Stimulated activated CD4-positive, alpha-beta T cell treated with anti-CD3 and anti-CD28 coated beads, TNF-alpha, amount 100 ng/mL, for 48 hours (primary cell): Measurements from ENCODE around the gene RELN.
"Not testable (repeated sequence)": the region's sequence is repeated elsewhere in the genome, so short reads cannot be mapped to it uniquely, and the experiment has no call there.

Experiments used
- DNase-seq, 3 donors: peaks; one replicate each; pipeline ENCODE4 v3.0.0-alpha.2; 2020; ENCODE audit warnings: low read depth in 3 of 3

RELN gene

GRCh38 chr7:103791894-103792293 lies 197.6 kb downstream of the RELN start:
- no peak for DNase-seq

DNA sequence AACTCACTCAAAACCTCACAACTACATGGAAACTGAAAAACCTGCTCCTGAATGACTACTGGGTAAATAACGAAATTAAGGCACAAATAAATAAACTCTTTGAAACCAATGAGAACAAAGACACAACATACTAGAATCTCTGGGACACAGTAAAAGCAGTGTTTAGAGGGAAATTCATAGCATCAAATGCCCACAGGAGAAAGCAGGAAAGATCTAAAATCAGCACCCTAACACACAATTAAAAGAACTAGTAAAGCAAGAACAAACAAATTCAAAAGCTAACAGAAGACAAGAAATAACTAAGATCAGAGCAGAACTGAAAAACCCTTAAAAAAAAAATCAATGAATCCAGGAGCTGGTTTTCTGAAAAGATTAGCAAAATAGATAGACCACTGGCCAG lies 202.4 kb downstream of the RELN start:
- DNase-seq: not testable (repeated sequence)

DNA sequence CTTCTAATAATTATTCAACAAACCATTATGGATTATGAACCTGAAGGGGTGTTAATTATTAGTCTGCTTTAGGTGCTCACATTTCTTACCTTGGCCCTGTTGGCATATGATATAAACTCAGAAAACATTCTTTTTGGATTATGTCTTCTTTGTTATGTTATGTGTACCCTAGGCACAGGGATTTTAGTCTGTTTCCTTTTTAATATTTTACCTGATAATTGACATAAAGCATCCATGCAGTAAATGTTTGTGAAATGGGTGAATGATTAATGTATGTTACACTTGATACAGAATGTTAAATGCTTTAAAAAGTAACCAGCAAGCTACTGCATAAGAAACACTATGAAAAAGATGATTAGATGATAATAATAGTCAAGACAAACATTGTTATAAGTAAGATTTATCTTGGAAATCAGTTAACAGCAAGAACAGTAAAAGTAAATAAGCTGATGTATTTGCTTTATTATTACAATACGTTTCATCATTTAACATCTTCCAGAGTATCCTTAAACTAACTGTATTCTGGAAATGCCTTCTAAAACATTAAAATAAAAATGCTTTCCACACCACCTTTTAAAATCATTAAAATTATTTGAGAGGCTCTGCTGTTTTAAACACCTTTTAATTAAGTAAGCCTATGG lies 204.7 kb downstream of the RELN start:
- DNase-seq: no peak

GRCh38 chr7:103781409-103781808 lies 208.0 kb downstream of the RELN start:
- no peak for DNase-seq

DNA sequence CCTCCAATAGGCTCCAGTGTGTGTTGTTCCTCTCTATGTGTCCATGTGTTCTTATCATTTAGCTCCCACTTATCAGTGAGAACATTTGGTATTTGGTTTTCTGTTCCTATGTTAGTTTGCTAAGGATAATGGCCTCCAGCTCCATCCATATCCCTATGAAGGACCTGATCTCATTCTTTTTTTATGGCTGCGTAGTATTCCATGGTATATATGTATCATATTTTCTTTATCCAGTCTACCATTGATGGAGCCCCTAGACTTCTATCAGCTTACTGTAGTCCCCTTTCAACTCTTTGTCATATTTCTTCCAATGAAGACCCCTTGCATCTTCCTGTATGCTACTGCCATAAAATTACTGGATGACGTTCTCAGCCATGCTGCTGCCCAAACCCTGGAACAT lies 208.9 kb downstream of the RELN start:
- not testable (repeated sequence) for DNase-seq

- no peak for DNase-seq
Observed at GRCh38 chr7:103777440-103777839, 212.0 kb downstream of the RELN start.

- no peak for DNase-seq
Observed at GRCh38 chr7:103773726-103774125, 215.7 kb downstream of the RELN start.

- DNase-seq: no peak
Observed at GRCh38 chr7:103772171-103772773, 217.2 kb downstream of the RELN start.

- DNase-seq: no peak
Observed at GRCh38 chr7:103771294-103771693, 218.2 kb downstream of the RELN start.

- no peak for DNase-seq
Observed at GRCh38 chr7:103766660-103767059, 222.8 kb downstream of the RELN start.

- DNase-seq: no peak
Observed at GRCh38 chr7:103765901-103766300, 223.6 kb downstream of the RELN start.

GRCh38 chr7:103764901-103765300 lies 224.6 kb downstream of the RELN start:
- no peak for DNase-seq

DNA sequence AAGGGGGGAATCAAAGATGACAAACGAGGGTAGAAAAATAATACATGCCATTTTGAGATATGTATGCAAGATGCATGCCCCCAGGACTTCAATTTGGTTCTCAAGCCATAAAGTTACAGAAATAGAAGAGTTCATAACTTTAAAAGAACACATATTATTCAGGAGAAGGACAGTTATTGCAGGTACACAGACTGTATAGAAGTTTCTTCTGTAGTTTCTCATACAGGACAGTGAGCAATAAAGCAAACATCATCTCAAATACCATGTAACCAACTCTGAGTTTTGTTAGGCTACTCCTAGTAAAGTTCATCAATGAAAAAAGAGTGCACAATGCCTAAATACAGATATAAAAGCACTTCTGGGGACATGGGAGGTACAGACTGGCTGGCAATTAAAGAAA lies 226.6 kb downstream of the RELN start:
- DNase-seq: no peak

GRCh38 chr7:103762065-103762760 lies 227.2 kb downstream of the RELN start:
- DNase-seq: no peak

GRCh38 chr7:103752995-103753394 lies 236.5 kb downstream of the RELN start:
- DNase-seq: no peak

GRCh38 chr7:103751311-103751880 lies 238.1 kb downstream of the RELN start:
- no peak for DNase-seq

- DNase-seq: no peak
Observed at GRCh38 chr7:103748680-103749079, 240.8 kb downstream of the RELN start.

DNA sequence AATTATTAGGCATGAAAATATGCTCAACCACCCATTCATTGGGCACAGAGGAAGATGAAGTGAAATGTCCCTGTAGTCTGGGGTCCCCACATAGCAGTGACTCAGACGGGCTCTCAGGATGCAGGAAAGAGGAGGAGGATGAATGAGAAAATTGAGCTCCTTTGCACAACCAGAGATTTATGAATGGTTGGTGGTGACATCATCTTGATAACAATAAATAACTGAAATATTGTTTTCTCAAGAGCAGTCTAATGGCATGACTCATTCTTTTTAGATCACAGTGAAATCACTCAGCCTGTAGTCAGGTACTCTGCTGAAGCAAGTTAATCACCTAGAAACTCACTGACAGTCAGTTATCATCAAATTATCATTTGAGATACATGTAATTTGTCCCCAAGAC lies 254.1 kb downstream of the RELN start:
- no peak for DNase-seq

GRCh38 chr7:103731169-103731568 lies 258.3 kb downstream of the RELN start:
- no peak for DNase-seq

DNA sequence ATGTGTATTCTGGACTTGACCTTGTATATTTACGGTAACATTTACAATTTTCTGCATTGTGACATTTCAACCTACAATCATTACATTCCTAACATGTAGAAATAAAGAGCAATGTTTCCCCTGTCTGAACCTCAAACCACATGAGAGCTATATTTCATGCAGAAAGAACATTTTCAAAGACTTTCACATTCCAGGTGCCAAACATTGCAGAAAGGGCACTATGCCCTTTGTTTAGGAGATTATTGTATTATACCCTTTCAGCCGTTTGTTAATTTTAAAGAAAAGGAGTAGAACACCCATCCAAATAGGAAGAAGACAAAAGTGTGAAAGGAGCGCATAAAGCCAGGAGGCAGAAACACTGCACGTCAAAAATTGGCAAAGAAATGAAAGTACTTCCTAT lies 260.4 kb downstream of the RELN start:
- DNase-seq: no peak

DNA sequence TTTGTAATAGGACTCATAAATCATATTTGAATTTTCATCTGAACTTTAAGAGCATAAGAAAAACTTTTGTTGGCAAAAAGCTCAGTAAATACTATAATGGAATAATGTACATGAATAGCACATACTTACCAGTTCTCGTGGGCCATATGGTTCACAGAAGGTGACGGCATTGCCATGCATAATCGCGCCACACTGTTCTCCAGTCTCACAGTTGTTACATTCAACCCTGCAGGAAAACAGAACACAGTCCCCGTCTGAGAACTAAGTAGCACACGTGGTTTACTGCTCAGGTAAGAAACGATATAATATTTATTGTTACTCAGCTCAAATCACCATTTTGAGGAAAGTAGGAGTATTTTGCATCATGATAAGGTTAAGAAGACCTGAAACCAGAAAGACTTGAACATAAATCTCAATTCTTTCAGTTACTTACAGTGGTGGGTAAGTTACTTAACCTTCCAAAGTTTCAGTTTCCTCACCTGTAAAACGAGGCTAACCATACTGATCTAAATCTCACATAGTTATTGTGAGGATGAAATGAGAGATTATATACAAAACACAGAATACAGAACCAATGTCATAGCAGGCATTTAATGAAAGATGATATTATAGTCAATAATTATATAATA lies 261.4 kb downstream of the RELN start:
- DNase-seq: no peak

GRCh38 chr7:103719070-103719469 lies 270.4 kb downstream of the RELN start:
- no peak for DNase-seq
